Right forelimb (tissue), 1 donor: ENCODE results near the gene C1orf216.
"Not testable (repeated sequence)": the region's sequence is repeated elsewhere in the genome, so short reads cannot be mapped to it uniquely, and the experiment has no call there.

Source experiments
- DNase-seq: peaks from one replicate; pipeline ENCODE4 v3.0.0-alpha.2; 2018

Gene C1orf216

GRCh38 chr1:35706846-35707600, 11.7 kb downstream of the C1orf216 start:
- no peak for DNase-seq

GRCh38 chr1:35702508-35702907, 16.2 kb downstream of the C1orf216 start:
- DNase-seq, result no peak

- not testable (repeated sequence) for DNase-seq
These were observed 19.5 kb downstream of the C1orf216 start for GRCh38 chr1:35699152-35699551.

GRCh38 chr1:35692317-35692716, 26.4 kb downstream of the C1orf216 start:
- no peak for DNase-seq

GRCh38 chr1:35691571-35692220, 27.0 kb downstream of the C1orf216 start:
- no peak for DNase-seq

GRCh38 chr1:35691080-35691479, 27.6 kb downstream of the C1orf216 start:
- no peak for DNase-seq

- DNase-seq, result not testable (repeated sequence)
These were observed 28.6 kb downstream of the C1orf216 start for GRCh38 chr1:35690103-35690502.

- no peak for DNase-seq
These were observed 30.5 kb downstream of the C1orf216 start for GRCh38 chr1:35688161-35688560.

- no peak for DNase-seq
These were observed 35.7 kb downstream of the C1orf216 start for GRCh38 chr1:35683012-35683411.

GRCh38 chr1:35680271-35680670, 38.4 kb downstream of the C1orf216 start:
- no peak for DNase-seq

GRCh38 chr1:35675773-35676172, 42.9 kb downstream of the C1orf216 start:
- DNase-seq, result no peak

GRCh38 chr1:35674111-35674510, 44.6 kb downstream of the C1orf216 start:
- no peak for DNase-seq

- no peak for DNase-seq
These were observed 46.6 kb downstream of the C1orf216 start for GRCh38 chr1:35672116-35672515.

GRCh38 chr1:35668506-35668905, 50.2 kb downstream of the C1orf216 start:
- DNase-seq, result no peak

- DNase-seq, result no peak
These were observed 51.8 kb downstream of the C1orf216 start for GRCh38 chr1:35666916-35667315.

GRCh38 chr1:35666216-35666615, 52.5 kb downstream of the C1orf216 start:
- no peak for DNase-seq
